ENCODE data around the gene LCLAT1. TPM values are rescaled to one million over a fixed set of nuclear protein-coding genes. Genes with fewer than 3 reads are reported as not detected.
"Not testable (repeated sequence)": the region's sequence is repeated elsewhere in the genome, so short reads cannot be mapped to it uniquely, and the experiment has no call there.

LCLAT1 gene
- total RNA-seq, 1 experiment from 2014 or later = 10.5 TPM

GRCh38 chr2:30456106-30456505 is 9.1 kb downstream of the LCLAT1 start:
- DNase-seq = no peak
- Histone ChIP-seq H3K36me3 (replicated peaks; ENCODE audit: control insufficient read depth, insufficient read depth, low read length) (no peaks in the 10 kb centered on the region), H3K4me3 (ENCODE audit: insufficient read depth, low read depth, low read length) (no peak overlapping the region), H3K27me3 (ENCODE audit: control insufficient read depth, insufficient read depth, low read length) (no peaks in the 10 kb centered on the region)

- Histone ChIP-seq H3K36me3 (replicated peaks; ENCODE audit: control insufficient read depth, insufficient read depth, low read length) (no peaks in the 10 kb centered on the region), H3K27me3 (ENCODE audit: control insufficient read depth, insufficient read depth, low read length) (no peaks in the 10 kb centered on the region), H3K4me3 (ENCODE audit: insufficient read depth, low read depth, low read length) (no peak overlapping the region)
- no peak for DNase-seq
Observed at GRCh38 chr2:30456579-30456978, 9.5 kb downstream of the LCLAT1 start.

- Histone ChIP-seq H3K27me3 (ENCODE audit: control insufficient read depth, insufficient read depth, low read length) (no peaks in the 10 kb centered on the region), H3K4me3 (ENCODE audit: insufficient read depth, low read depth, low read length) (no peak overlapping the region), H3K36me3 (replicated peaks; ENCODE audit: control insufficient read depth, insufficient read depth, low read length) (no peaks in the 10 kb centered on the region)
- no peak for DNase-seq
Observed at GRCh38 chr2:30457296-30457695, 10.2 kb downstream of the LCLAT1 start.

- no peaks in the 10 kb centered on the region for H3K27me3 ChIP-seq (ENCODE audit: control insufficient read depth, insufficient read depth, low read length)
- no peak overlapping the region for H3K4me3 ChIP-seq (ENCODE audit: insufficient read depth, low read depth, low read length)
- no peaks in the 10 kb centered on the region for H3K36me3 ChIP-seq (replicated peaks; ENCODE audit: control insufficient read depth, insufficient read depth, low read length)
- DNase-seq = no peak
Observed at GRCh38 chr2:30459140-30459539, 12.1 kb downstream of the LCLAT1 start.

- Histone ChIP-seq H3K4me3 (ENCODE audit: insufficient read depth, low read depth, low read length) (no peak overlapping the region), H3K27me3 (ENCODE audit: control insufficient read depth, insufficient read depth, low read length) (no peaks in the 10 kb centered on the region), H3K36me3 (replicated peaks; ENCODE audit: control insufficient read depth, insufficient read depth, low read length) (no peaks in the 10 kb centered on the region)
- no peak for DNase-seq
Observed at GRCh38 chr2:30462131-30462857, 15.2 kb downstream of the LCLAT1 start.

- no peaks in the 10 kb centered on the region for H3K27me3 ChIP-seq (ENCODE audit: control insufficient read depth, insufficient read depth, low read length)
- DNase-seq = no peak
- H3K36me3 ChIP-seq (replicated peaks; ENCODE audit: control insufficient read depth, insufficient read depth, low read length) = no peaks in the 10 kb centered on the region
- no peak overlapping the region for H3K4me3 ChIP-seq (ENCODE audit: insufficient read depth, low read depth, low read length)
Observed at GRCh38 chr2:30463535-30463934, 16.5 kb downstream of the LCLAT1 start.

GRCh38 chr2:30464544-30465170 is 17.6 kb downstream of the LCLAT1 start:
- Histone ChIP-seq H3K27me3 (ENCODE audit: control insufficient read depth, insufficient read depth, low read length) (no peaks in the 10 kb centered on the region), H3K36me3 (replicated peaks; ENCODE audit: control insufficient read depth, insufficient read depth, low read length) (no peaks in the 10 kb centered on the region)
- no peak for DNase-seq

GRCh38 chr2:30465171-30465545 is 18.1 kb downstream of the LCLAT1 start:
- Histone ChIP-seq H3K27me3 (ENCODE audit: control insufficient read depth, insufficient read depth, low read length) (no peaks in the 10 kb centered on the region), H3K36me3 (replicated peaks; ENCODE audit: control insufficient read depth, insufficient read depth, low read length) (no peaks in the 10 kb centered on the region), H3K4me3 (ENCODE audit: insufficient read depth, low read depth, low read length) (no peak overlapping the region)
- no peak for DNase-seq

More at GRCh38 chr2:30464544-30465170, 17.6 kb downstream of the LCLAT1 start:
- H3K4me3 ChIP-seq (ENCODE audit: insufficient read depth, low read depth, low read length) = no peak overlapping the region

- no peak for DNase-seq
Observed at GRCh38 chr2:30466216-30466615, 19.2 kb downstream of the LCLAT1 start.

GRCh38 chr2:30467062-30467826 is 20.2 kb downstream of the LCLAT1 start:
- H3K36me3 ChIP-seq (replicated peaks; ENCODE audit: control insufficient read depth, insufficient read depth, low read length); DNase-seq; H3K27me3 ChIP-seq (ENCODE audit: control insufficient read depth, insufficient read depth, low read length): not testable (repeated sequence)

More at GRCh38 chr2:30466216-30466615, 19.2 kb downstream of the LCLAT1 start:
- Histone ChIP-seq H3K4me3 (ENCODE audit: insufficient read depth, low read depth, low read length) (no peak overlapping the region), H3K27me3 (ENCODE audit: control insufficient read depth, insufficient read depth, low read length) (no peaks in the 10 kb centered on the region), H3K36me3 (replicated peaks; ENCODE audit: control insufficient read depth, insufficient read depth, low read length) (no peaks in the 10 kb centered on the region)

GRCh38 chr2:30470426-30470825 is 23.4 kb downstream of the LCLAT1 start:
- Histone ChIP-seq H3K27me3 (ENCODE audit: control insufficient read depth, insufficient read depth, low read length) (no peaks in the 10 kb centered on the region), H3K36me3 (replicated peaks; ENCODE audit: control insufficient read depth, insufficient read depth, low read length) (no peaks in the 10 kb centered on the region), H3K4me3 (ENCODE audit: insufficient read depth, low read depth, low read length) (no peak overlapping the region)
- DNase-seq = no peak

More at GRCh38 chr2:30467062-30467826, 20.2 kb downstream of the LCLAT1 start:
- H3K4me3 ChIP-seq (ENCODE audit: insufficient read depth, low read depth, low read length) = not testable (repeated sequence)

- no peak for DNase-seq
- H3K4me3 ChIP-seq (ENCODE audit: insufficient read depth, low read depth, low read length) = no peak overlapping the region
- H3K27me3 ChIP-seq (ENCODE audit: control insufficient read depth, insufficient read depth, low read length) = no peaks in the 10 kb centered on the region
- no peaks in the 10 kb centered on the region for H3K36me3 ChIP-seq (replicated peaks; ENCODE audit: control insufficient read depth, insufficient read depth, low read length)
Observed at GRCh38 chr2:30472326-30472725, 25.3 kb downstream of the LCLAT1 start.

GRCh38 chr2:30475542-30475941 is 28.5 kb downstream of the LCLAT1 start:
- DNase-seq = no peak
- H3K4me3 ChIP-seq (ENCODE audit: insufficient read depth, low read depth, low read length) = no peak overlapping the region
- H3K36me3 ChIP-seq (replicated peaks; ENCODE audit: control insufficient read depth, insufficient read depth, low read length) = no peaks in the 10 kb centered on the region
- H3K27me3 ChIP-seq (ENCODE audit: control insufficient read depth, insufficient read depth, low read length) = no peaks in the 10 kb centered on the region

- Histone ChIP-seq H3K4me3 (ENCODE audit: insufficient read depth, low read depth, low read length) (no peak overlapping the region), H3K36me3 (replicated peaks; ENCODE audit: control insufficient read depth, insufficient read depth, low read length) (no peaks in the 10 kb centered on the region), H3K27me3 (ENCODE audit: control insufficient read depth, insufficient read depth, low read length) (no peaks in the 10 kb centered on the region)
- DNase-seq = no peak
Observed at GRCh38 chr2:30476636-30477035, 29.6 kb downstream of the LCLAT1 start.
